ENCODE measurements around the gene UGT1A6. TPM values are rescaled to one million over a fixed set of nuclear protein-coding genes. Genes with fewer than 3 reads are reported as not detected.

The UGT1A6 gene
- total and polyA plus RNA-seq, 2 of the 4 experiments (the other 2 are of a cell fraction): not detected

DNA sequence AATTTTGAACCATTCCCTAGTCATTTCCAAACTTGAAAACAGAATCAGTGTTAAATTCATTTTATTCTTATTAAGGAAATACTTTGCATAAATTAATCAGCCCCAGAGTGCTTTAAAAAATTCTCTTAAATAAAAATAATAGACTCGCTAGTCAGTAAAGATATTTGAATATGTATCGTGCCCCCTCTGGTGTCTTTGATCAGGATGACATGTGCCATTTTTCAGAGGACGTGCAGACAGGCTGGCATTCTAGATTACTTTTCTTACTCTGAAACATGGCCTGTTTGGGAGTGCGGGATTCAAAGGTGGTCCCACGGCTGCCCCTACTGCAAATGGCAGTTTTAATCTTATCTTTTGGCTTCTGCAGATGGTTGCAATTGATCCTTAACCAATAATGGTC, 79.9 kb downstream of the UGT1A6 start:
- Histone ChIP-seq H2BK20ac (ENCODE audit: low read depth, low read length) (no peak overlapping the region), H3K14ac (replicated peaks; ENCODE audit: low read depth, low read length) (no peak overlapping the region), H3K79me1 (ENCODE audit: low read depth in 1 of 2, low read length in 2 of 2) (no peaks in the 10 kb centered on the region), H3K9me1 (ENCODE audit: insufficient read depth, low read length) (no peaks in the 10 kb centered on the region), H3K4me1 (ENCODE audit: control insufficient read depth, insufficient read depth, low read length) (no peaks in the 10 kb centered on the region), H4K20me1 (ENCODE audit: insufficient read depth, low read length) (no peaks in the 10 kb centered on the region), H3K27me3 (ENCODE audit: control insufficient read depth, insufficient read depth, low read length) (no peaks in the 10 kb centered on the region), H2AFZ (replicated peaks; ENCODE audit: low read length, poor library complexity) (no peak overlapping the region), H3K4ac (ENCODE audit: low read depth, low read length) (no peak overlapping the region), H3K9me3 (ENCODE audit: control insufficient read depth, insufficient read depth, low read length) (peaks cover 3% of the 10 kb centered on the region; the same call in 1 of the 2 replicates), H2BK120ac (ENCODE audit: low read depth, low read length) (no peak overlapping the region), H4K91ac (ENCODE audit: insufficient read depth, low read depth, low read length) (no peak overlapping the region), H3K4me2 (ENCODE audit: low read depth, low read length) (no peak overlapping the region), H3K27ac (ENCODE audit: insufficient read depth, low read length) (no peak overlapping the region), H4K5ac (ENCODE audit: low read depth, low read length) (no peak overlapping the region), H3K36me3 (ENCODE audit: control insufficient read depth, insufficient read depth, low read length) (no peaks in the 10 kb centered on the region), H3K18ac (ENCODE audit: low read depth, low read length) (no peak overlapping the region), H3K9ac (ENCODE audit: low read depth, low read length) (no peak overlapping the region), H2BK15ac (ENCODE audit: low read depth, low read length) (no peak overlapping the region), H3K4me3 (ENCODE audit: insufficient read depth, low read depth, low read length) (no peak overlapping the region), H4K8ac (ENCODE audit: low read depth in 2 of 2, low read length in 2 of 2) (no peak overlapping the region), H2AK5ac (ENCODE audit: low read depth, low read length) (no peak overlapping the region), H3K56ac (ENCODE audit: extremely low read depth, insufficient read depth, low read length) (no peak overlapping the region), H2BK5ac (ENCODE audit: low read depth, low read length, poor library complexity, severe bottlenecking) (no peak overlapping the region), H2AK9ac (replicated peaks; ENCODE audit: low read depth, low read length, poor library complexity) (no peak overlapping the region), H3K23ac (ENCODE audit: low read depth, low read length) (no peak overlapping the region)
- intact Hi-C loops (cut with micrococcal nuclease) (no loop called here), dilution Hi-C loops (cut with HindIII; ENCODE audit: low sequenced_read_pairs, unreplicated experiment) (no loop called here), in situ Hi-C loops (cut with MboI; ENCODE audit: low sequenced_read_pairs) (no loop called here)
- DNase-seq (no peak), ATAC-seq (ENCODE audit: low read depth) (no peak)
- POLR2A ChIA-PET (ENCODE audit: unreplicated experiment): no interaction called here
- no peak for TF ChIP-seq SMC3 (IDR thresholded peaks at IDR 0.05; ENCODE audit: low read depth, low read length)
- 0 out of 2 replicates have a peak, but pooled peaks have one; percentile 20 for TF ChIP-seq CTCF (conservative IDR thresholded peaks at IDR 0.05; ENCODE audit: low read depth, low read length)
- WGBS, 2 experiments (ENCODE audit: extremely low coverage in 2 of 2, insufficient read length in 1 of 2): 100% methylated on average over 1 of the region's 5 CpGs; no CpG with 5 or more reads in 1 of the 2 experiments
- CTCF ChIA-PET: interaction anchor here (0.8 kb wide), 1 partner anchor 62 kb away, joined by 3 read pairs; no protein-coding TSS in a partner anchor
- no TSS peak for BruUV-seq (replicated peaks)

All from IMR-90 (cell line).